ENCODE results near the gene SEC61A2. TPM values are rescaled to one million over a fixed set of nuclear protein-coding genes. Genes with fewer than 3 reads are reported as not detected.

The SEC61A2 gene
- polyA plus RNA-seq, 1 of the 3 experiments (the other 2 are of a cell fraction) = 11.9 TPM

DNA sequence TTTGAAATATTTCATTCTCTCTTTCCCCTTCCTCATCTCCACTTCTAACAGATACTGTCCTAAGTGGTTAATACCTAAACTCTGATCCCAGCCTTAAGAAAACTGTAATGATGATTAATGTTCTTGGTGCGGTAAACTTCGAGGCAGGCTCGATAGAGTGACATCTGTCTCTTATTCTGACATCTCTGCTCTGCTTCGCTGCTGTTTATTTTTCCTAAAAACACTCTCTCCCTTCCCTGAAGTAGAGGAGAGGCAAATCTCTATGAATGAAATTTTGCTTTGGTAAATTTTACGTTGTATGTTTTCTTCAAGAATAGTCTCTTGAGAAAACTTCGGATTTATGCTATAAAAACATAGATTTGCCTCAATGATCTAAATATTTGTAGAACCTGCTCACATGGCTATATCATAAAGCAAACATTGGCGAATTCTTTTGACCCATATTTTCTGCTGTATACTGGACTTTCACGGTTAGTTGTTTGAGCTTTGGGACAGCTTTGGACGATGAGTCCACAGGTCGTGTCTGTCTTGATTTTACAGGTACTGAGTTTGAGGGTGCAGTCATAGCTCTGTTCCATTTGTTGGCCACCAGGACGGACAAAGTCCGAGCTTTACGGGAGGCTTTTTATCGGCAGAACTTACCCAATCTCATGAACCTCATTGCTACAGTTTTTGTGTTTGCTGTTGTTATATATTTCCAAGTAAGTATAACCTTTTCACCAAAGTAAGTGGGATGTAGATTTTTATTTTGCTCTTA lies 27.1 kb downstream of the SEC61A2 start:
- WGBS (ENCODE audit: low lambda C conversion rate) = 94% methylated on average over 14 of the region's 14 CpGs
- Histone ChIP-seq H3K36me3 (replicated peaks in 1 of 2; ENCODE audit: control insufficient read depth in 1 of 2, insufficient read depth in 2 of 2, low read length in 1 of 2) (peaks cover 42 to 43% of the 10 kb centered on the region in 2 experiments), H3K9me2 (no peaks in the 10 kb centered on the region), H3K9ac (no peak overlapping the region), H3K4me1 (ENCODE audit: control insufficient read depth in 1 of 2, insufficient read depth in 2 of 2, low read depth in 1 of 2, low read length in 1 of 2) (peaks cover 0 to 2% of the 10 kb centered on the region in 2 experiments; a peak in 2 of 4 replicates), H3K9me3 (no peaks in the 10 kb centered on the region; the same call in 1 of the 2 replicates), H3K4me3 (ENCODE audit: low read depth in 2 of 2, low read length in 1 of 2) (no peak overlapping the region), H3K4me2 (no peak overlapping the region), H3K27me3 (ENCODE audit: insufficient read depth) (no peaks in the 10 kb centered on the region), H4K20me1 (ENCODE audit: insufficient read depth) (no peaks in the 10 kb centered on the region), H3K27ac (ENCODE audit: low read depth in 2 of 2, low read length in 1 of 2) (no peak overlapping the region), H3F3A (replicated peaks; ENCODE audit: insufficient read depth) (no peaks in the 10 kb centered on the region), H2AFZ (ENCODE audit: low read depth) (no peak overlapping the region), H3K79me2 (ENCODE audit: insufficient read depth) (no peaks in the 10 kb centered on the region)
- DNase-seq = no peak
- TF ChIP-seq, protein P1, sequence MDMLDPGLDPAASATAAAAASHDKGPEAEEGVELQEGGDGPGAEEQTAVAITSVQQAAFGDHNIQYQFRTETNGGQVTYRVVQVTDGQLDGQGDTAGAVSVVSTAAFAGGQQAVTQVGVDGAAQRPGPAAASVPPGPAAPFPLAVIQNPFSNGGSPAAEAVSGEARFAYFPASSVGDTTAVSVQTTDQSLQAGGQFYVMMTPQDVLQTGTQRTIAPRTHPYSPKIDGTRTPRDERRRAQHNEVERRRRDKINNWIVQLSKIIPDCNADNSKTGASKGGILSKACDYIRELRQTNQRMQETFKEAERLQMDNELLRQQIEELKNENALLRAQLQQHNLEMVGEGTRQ (IDR thresholded peaks at IDR 0.05; ENCODE audit: borderline replicate concordance, low read depth, low read length) = no peak
- TF ChIP-seq EZH2phosphoT487 (IDR thresholded peaks at IDR 0.05; ENCODE audit: borderline replicate concordance, low read depth) (no peak), MAX (IDR thresholded peaks at IDR 0.05; ENCODE audit: low read depth) (no peak), RAD21 (IDR thresholded peaks at IDR 0.05; ENCODE audit: low read length) (no peak), TEAD4 (IDR thresholded peaks at IDR 0.05; ENCODE audit: borderline replicate concordance, insufficient read depth) (no peak), TCF12 (IDR thresholded peaks at IDR 0.05) (no peak), RCOR1 (IDR thresholded peaks at IDR 0.05; ENCODE audit: low read length) (no peak), MEF2A (IDR thresholded peaks at IDR 0.05; ENCODE audit: borderline replicate concordance, low read depth) (no peak), FOSL2 (IDR thresholded peaks at IDR 0.05; ENCODE audit: borderline replicate concordance, low read depth) (no peak), GABPA (IDR thresholded peaks at IDR 0.05; ENCODE audit: low read depth) (no peak), SIN3A (IDR thresholded peaks at IDR 0.05; ENCODE audit: borderline replicate concordance, low read depth, low read length) (no peak), GATA2 (CRISPR knock-in tag; IDR thresholded peaks at IDR 0.05) (no peak), ELF1 (IDR thresholded peaks at IDR 0.05) (no peak)
- TF ChIP-seq, protein P2, sequence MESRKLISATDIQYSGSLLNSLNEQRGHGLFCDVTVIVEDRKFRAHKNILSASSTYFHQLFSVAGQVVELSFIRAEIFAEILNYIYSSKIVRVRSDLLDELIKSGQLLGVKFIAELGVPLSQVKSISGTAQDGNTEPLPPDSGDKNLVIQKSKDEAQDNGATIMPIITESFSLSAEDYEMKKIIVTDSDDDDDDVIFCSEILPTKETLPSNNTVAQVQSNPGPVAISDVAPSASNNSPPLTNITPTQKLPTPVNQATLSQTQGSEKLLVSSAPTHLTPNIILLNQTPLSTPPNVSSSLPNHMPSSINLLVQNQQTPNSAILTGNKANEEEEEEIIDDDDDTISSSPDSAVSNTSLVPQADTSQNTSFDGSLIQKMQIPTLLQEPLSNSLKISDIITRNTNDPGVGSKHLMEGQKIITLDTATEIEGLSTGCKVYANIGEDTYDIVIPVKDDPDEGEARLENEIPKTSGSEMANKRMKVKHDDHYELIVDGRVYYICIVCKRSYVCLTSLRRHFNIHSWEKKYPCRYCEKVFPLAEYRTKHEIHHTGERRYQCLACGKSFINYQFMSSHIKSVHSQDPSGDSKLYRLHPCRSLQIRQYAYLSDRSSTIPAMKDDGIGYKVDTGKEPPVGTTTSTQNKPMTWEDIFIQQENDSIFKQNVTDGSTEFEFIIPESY (IDR thresholded peaks at IDR 0.05; ENCODE audit: borderline replicate concordance, low read depth) = no peak
- TF ChIP-seq, protein P3, sequence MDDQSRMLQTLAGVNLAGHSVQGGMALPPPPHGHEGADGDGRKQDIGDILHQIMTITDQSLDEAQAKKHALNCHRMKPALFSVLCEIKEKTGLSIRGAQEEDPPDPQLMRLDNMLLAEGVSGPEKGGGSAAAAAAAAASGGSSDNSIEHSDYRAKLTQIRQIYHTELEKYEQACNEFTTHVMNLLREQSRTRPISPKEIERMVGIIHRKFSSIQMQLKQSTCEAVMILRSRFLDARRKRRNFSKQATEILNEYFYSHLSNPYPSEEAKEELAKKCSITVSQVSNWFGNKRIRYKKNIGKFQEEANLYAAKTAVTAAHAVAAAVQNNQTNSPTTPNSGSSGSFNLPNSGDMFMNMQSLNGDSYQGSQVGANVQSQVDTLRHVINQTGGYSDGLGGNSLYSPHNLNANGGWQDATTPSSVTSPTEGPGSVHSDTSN (IDR thresholded peaks at IDR 0.05) = no peak
- TF ChIP-seq, protein P4, sequence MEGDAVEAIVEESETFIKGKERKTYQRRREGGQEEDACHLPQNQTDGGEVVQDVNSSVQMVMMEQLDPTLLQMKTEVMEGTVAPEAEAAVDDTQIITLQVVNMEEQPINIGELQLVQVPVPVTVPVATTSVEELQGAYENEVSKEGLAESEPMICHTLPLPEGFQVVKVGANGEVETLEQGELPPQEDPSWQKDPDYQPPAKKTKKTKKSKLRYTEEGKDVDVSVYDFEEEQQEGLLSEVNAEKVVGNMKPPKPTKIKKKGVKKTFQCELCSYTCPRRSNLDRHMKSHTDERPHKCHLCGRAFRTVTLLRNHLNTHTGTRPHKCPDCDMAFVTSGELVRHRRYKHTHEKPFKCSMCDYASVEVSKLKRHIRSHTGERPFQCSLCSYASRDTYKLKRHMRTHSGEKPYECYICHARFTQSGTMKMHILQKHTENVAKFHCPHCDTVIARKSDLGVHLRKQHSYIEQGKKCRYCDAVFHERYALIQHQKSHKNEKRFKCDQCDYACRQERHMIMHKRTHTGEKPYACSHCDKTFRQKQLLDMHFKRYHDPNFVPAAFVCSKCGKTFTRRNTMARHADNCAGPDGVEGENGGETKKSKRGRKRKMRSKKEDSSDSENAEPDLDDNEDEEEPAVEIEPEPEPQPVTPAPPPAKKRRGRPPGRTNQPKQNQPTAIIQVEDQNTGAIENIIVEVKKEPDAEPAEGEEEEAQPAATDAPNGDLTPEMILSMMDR (IDR thresholded peaks at IDR 0.05) = no peak
- ChIA-PET POLR2A (no interaction called here), CTCF (no interaction called here)
